ENCODE measurements around the gene CTCF. TPM values are rescaled to one million over a fixed set of nuclear protein-coding genes. Genes with fewer than 3 reads are reported as not detected.

Gene CTCF
- total RNA-seq, 1 donor from 2014 or later: 25.9 TPM

GRCh38 chr16:67535201-67535600 lies 27.1 kb upstream of the CTCF start:
- no peak overlapping the region for H3K4me3 ChIP-seq (ENCODE audit: low read depth, low read length)

GRCh38 chr16:67537270-67537635 lies 25.1 kb upstream of the CTCF start:
- H3K4me3 ChIP-seq (ENCODE audit: low read depth, low read length): peak overlapping the region; percentile 73
- no peak for DNase-seq (ENCODE audit: low read depth)
- TF ChIP-seq CTCF (conservative IDR thresholded peaks at IDR 0.05; ENCODE audit: low read depth, low read length): no peak

More at GRCh38 chr16:67535201-67535600, 27.1 kb upstream of the CTCF start:
- no peak for DNase-seq (ENCODE audit: low read depth)
- no peak for TF ChIP-seq CTCF (conservative IDR thresholded peaks at IDR 0.05; ENCODE audit: low read depth, low read length)

DNA sequence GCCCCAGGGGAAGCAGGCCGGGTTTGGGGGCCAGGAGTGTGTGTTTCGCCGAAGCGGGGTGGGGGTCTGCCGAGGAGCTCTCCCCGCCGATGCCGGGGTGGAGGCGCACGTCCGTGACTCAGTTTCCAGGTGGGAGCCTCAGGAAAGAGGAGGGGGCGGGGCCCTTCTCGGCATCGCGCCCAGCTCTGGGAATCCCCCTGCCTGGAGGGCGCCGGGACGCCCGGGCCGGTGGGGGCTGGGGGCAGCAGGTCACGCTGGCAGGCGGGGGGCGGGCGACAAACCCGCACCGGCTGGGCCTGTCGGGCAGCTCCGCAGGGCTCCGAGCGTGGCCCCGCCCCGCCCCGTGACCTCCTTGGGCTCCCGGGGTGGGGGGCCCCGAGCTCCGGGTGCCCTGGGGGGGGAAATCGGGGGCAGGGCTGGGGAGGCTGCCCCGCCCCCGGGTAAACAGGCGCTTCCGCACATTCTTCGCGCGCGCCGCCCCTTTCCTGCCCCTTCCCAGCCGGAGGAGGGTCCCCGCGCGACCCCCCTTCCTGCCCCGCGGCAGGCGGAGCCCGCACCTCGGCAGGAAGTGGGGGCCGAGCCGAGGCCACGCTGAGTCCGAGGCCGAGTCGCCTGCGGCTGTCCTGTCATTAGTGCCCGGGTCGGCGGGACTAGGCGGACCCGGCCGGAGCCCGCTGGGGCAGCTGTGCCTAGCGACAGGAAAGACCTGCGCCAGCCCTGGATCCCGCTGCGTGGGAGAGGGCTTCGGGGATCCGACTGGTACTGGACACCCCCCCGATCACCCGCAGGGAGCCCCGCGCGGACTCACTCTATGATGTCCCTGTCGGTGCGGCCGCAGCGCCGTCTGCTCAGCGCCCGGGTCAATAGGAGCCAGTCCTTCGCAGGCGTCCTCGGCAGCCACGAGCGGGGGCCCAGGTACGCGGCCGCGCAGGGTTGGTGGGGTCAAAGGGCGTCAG lies 24.4 kb upstream of the CTCF start:
- H3K4me3 ChIP-seq (ENCODE audit: low read depth, low read length): peak overlapping the region; percentile 73
- TF ChIP-seq CTCF (conservative IDR thresholded peaks at IDR 0.05; ENCODE audit: low read depth, low read length): no peak
- DNase-seq (ENCODE audit: low read depth): no peak

DNA sequence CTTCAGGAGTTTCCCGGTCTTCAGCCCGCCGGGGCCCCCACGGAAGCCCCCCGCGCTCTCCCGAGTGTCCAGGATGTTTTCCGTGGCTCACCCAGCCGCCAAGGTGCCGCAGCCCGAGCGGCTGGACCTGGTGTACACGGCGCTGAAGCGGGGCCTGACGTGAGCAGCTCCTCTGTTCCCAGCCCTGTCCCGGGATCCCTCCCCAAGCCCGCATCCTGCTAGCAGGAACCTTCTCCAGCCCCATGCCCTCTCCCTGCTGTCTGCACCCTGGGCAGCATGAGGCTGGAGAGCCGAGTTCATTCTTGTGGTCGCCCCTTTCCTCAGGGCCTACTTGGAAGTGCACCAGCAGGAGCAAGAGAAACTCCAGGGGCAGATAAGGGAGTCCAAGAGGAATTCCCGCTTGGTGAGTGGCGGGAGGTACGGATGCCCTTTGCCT lies 23.6 kb upstream of the CTCF start:
- DNase-seq (ENCODE audit: low read depth): no peak
- TF ChIP-seq CTCF (conservative IDR thresholded peaks at IDR 0.05; ENCODE audit: low read depth, low read length): no peak
- H3K4me3 ChIP-seq (ENCODE audit: low read depth, low read length): peak overlapping the region; percentile 73

DNA sequence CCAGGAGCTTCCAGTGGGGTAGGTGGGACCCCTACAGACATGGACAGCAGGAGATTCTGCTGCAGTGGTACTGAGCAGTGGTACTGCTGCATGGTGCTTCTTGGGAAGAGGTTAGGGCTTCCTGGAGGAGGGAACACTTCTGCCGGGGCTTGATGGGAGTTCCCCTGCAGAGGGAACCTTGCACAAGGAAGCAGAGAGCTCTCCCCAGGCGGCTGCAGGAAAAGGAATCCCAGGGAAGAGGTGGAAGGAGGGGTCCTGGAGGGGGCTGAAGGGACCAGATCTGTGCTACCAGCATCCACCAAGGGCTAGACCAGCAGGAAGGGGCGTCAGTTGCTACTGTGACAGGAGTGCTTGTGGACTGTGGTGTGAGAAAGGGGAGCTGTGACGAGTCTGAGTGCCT lies 23.1 kb upstream of the CTCF start:
- H3K4me3 ChIP-seq (ENCODE audit: low read depth, low read length): no peak overlapping the region
- DNase-seq (ENCODE audit: low read depth): no peak
- TF ChIP-seq CTCF (conservative IDR thresholded peaks at IDR 0.05; ENCODE audit: low read depth, low read length): no peak

GRCh38 chr16:67539691-67540635 lies 22.4 kb upstream of the CTCF start:
- no peak for DNase-seq (ENCODE audit: low read depth)
- no peak for TF ChIP-seq CTCF (conservative IDR thresholded peaks at IDR 0.05; ENCODE audit: low read depth, low read length)
- no peak overlapping the region for H3K4me3 ChIP-seq (ENCODE audit: low read depth, low read length)

Data from epithelial cell of proximal tubule (primary cell).